Measurements from ENCODE around the gene RAB3GAP2.
"Not testable (repeated sequence)": the region's sequence is repeated elsewhere in the genome, so short reads cannot be mapped to it uniquely, and the experiment has no call there.

Gene RAB3GAP2

GRCh38 chr1:220313576-220313975 is 41.3 kb upstream of the RAB3GAP2 start:
- H3K27ac ChIP-seq, result no peak overlapping the region
- no peak for TF ChIP-seq CTCF (IDR thresholded peaks at IDR 0.05)
- no peak for TF ChIP-seq ZFX (IDR thresholded peaks at IDR 0.05; ENCODE audit: borderline replicate concordance)

GRCh38 chr1:220310147-220310546 is 37.9 kb upstream of the RAB3GAP2 start:
- H3K27ac ChIP-seq, result not testable (repeated sequence)

GRCh38 chr1:220307607-220308006 is 35.4 kb upstream of the RAB3GAP2 start:
- no peak for TF ChIP-seq CTCF (IDR thresholded peaks at IDR 0.05)
- no peak for TF ChIP-seq ZFX (IDR thresholded peaks at IDR 0.05; ENCODE audit: borderline replicate concordance)

GRCh38 chr1:220306339-220306738 is 34.1 kb upstream of the RAB3GAP2 start:
- no peak overlapping the region for H3K27ac ChIP-seq
- TF ChIP-seq ZFX (IDR thresholded peaks at IDR 0.05; ENCODE audit: borderline replicate concordance), result no peak
- no peak for TF ChIP-seq CTCF (IDR thresholded peaks at IDR 0.05)

More at GRCh38 chr1:220307607-220308006, 35.4 kb upstream of the RAB3GAP2 start:
- no peak overlapping the region for H3K27ac ChIP-seq

- H3K27ac ChIP-seq, result no peak overlapping the region
- TF ChIP-seq ZFX (IDR thresholded peaks at IDR 0.05; ENCODE audit: borderline replicate concordance), result no peak
- no peak for TF ChIP-seq CTCF (IDR thresholded peaks at IDR 0.05)
These were observed 31.6 kb upstream of the RAB3GAP2 start for GRCh38 chr1:220303871-220304270.

- no peak for TF ChIP-seq CTCF (IDR thresholded peaks at IDR 0.05)
- no peak for TF ChIP-seq ZFX (IDR thresholded peaks at IDR 0.05; ENCODE audit: borderline replicate concordance)
- H3K27ac ChIP-seq, result no peak overlapping the region
These were observed 29.4 kb upstream of the RAB3GAP2 start for GRCh38 chr1:220301630-220302029.

- TF ChIP-seq CTCF (IDR thresholded peaks at IDR 0.05), result no peak
- TF ChIP-seq ZFX (IDR thresholded peaks at IDR 0.05; ENCODE audit: borderline replicate concordance), result no peak
- no peak overlapping the region for H3K27ac ChIP-seq
These were observed 28.3 kb upstream of the RAB3GAP2 start for GRCh38 chr1:220300442-220301121.

- no peak overlapping the region for H3K27ac ChIP-seq
- no peak for TF ChIP-seq CTCF (IDR thresholded peaks at IDR 0.05)
- no peak for TF ChIP-seq ZFX (IDR thresholded peaks at IDR 0.05; ENCODE audit: borderline replicate concordance)
These were observed 27.1 kb upstream of the RAB3GAP2 start for GRCh38 chr1:220299337-220299736.

All from 22Rv1 (cell line).